Endothelial cell of umbilical vein (primary cell): ENCODE results near the gene PRAC2. TPM values are rescaled to one million over a fixed set of nuclear protein-coding genes. Genes with fewer than 3 reads are reported as not detected.

Experiments used
- BruUV-seq: library from RNA; stranded (reverse); fragments of 400-500 nt; replicated peaks from 2 replicates; lab custom pipeline; 2021; lab: Mats Ljungman, UMichigan
- CTCF ChIA-PET: fragments of 300-600, 350-600 bp; sonication (Branson Sonifier 250); formaldehyde crosslinking; loops from one replicate; lab custom pipeline; 2021; ENCODE audit warnings: antibody characterized with exemption, inconsistent platforms; lab: Charles Lee
- POLR2A ChIA-PET: fragments of 300-600, 350-600 bp; sonication (Branson Sonifier 250); formaldehyde crosslinking; loops from one replicate; lab custom pipeline; 2021; ENCODE audit warnings: antibody characterized with exemption, inconsistent platforms; lab: Charles Lee
- DNase-seq: peaks from one replicate; pipeline ENCODE4 v3.0.0-alpha.2; 2011; ENCODE audit warnings: low read depth, low spot score
- FAIRE-seq: peaks from 2 replicates; lab custom pipeline; 2011; peaks lifted over from hg19 to GRCh38; lab: Jason Lieb, UNC
- H2AFZ ChIP-seq: 2 replicates; pipeline ENCODE4 v1.6.0; 2012; ENCODE audit warnings: low read depth, low read length, control low read depth, inconsistent platforms
- H3K27ac ChIP-seq: 2 replicates; pipeline ENCODE4 v1.5.1; 2011; ENCODE audit warnings: low read depth, mild to moderate bottlenecking, control low read depth, low read length, moderate library complexity; ENCODE audit not compliant: insufficient read depth
- H3K27me3 ChIP-seq, 2 experiments: 2 replicates each; pipeline versions ENCODE4 v1.6.0 to v1.6.1; 2011; ENCODE audit warnings: low read length in 2 of 2, mixed read lengths in 1 of 2; ENCODE audit not compliant: control insufficient read depth in 2 of 2, insufficient read depth in 2 of 2
- H3K36me3 ChIP-seq, 2 experiments: 2 replicates in 1 of 2; 3 replicates in 1 of 2; pipeline ENCODE4 v1.5.1; 2011; ENCODE audit warnings: low read length in 2 of 2, mild to moderate bottlenecking in 1 of 2, moderate library complexity in 1 of 2; ENCODE audit not compliant: control insufficient read depth in 2 of 2, insufficient read depth in 2 of 2; ENCODE audit errors: extremely low read depth in 1 of 2
- H3K4me1 ChIP-seq: 3 replicates; pipeline ENCODE4 v1.5.1; 2011; ENCODE audit warnings: mild to moderate bottlenecking, low read length; ENCODE audit not compliant: control insufficient read depth, insufficient read depth; ENCODE audit errors: extremely low read depth
- H3K4me2 ChIP-seq: 2 replicates; pipeline ENCODE4 v1.6.1; 2011; ENCODE audit warnings: low read length, control low read depth, mixed read lengths; ENCODE audit not compliant: insufficient read depth
- H3K4me3 ChIP-seq, 3 experiments: fragments of 200-600 bp in 1 of 3; sonication (generic), shearing (Covaris generic) in 1 of 3; replicated peaks in 1 of 3; 2 replicates each; pipeline ENCODE4 v1.5.1; 2011 to 2016; ENCODE audit warnings: control low read depth in 3 of 3, low read length in 3 of 3, mild to moderate bottlenecking in 2 of 3, inconsistent platforms in 1 of 3, low read depth in 1 of 3, moderate library complexity in 1 of 3; ENCODE audit not compliant: insufficient read depth in 1 of 3
- H3K79me2 ChIP-seq: 2 replicates; pipeline ENCODE4 v1.6.0; 2012; ENCODE audit warnings: low read length, inconsistent platforms; ENCODE audit not compliant: control insufficient read depth, insufficient read depth
- H3K9ac ChIP-seq: replicated peaks from 2 replicates; pipeline ENCODE3; 2011; ENCODE audit warnings: low read length, control low read depth; ENCODE audit not compliant: insufficient read depth; ENCODE audit errors: extremely low read depth
- H3K9me1 ChIP-seq: replicated peaks from 3 replicates; pipeline ENCODE4 v1.6.0; 2011; ENCODE audit warnings: mild to moderate bottlenecking, low read length; ENCODE audit not compliant: control insufficient read depth, insufficient read depth; ENCODE audit errors: extremely low read depth
- H3K9me3 ChIP-seq: replicated peaks from 2 replicates; pipeline ENCODE4 v1.5.1; 2012; ENCODE audit warnings: low read length, inconsistent platforms; ENCODE audit not compliant: control insufficient read depth, insufficient read depth
- H4K20me1 ChIP-seq: replicated peaks from 2 replicates; pipeline ENCODE3; 2011; ENCODE audit warnings: mild to moderate bottlenecking, low read length; ENCODE audit not compliant: control insufficient read depth, insufficient read depth; ENCODE audit errors: extremely low read depth
- EZH2 ChIP-seq: IDR thresholded peaks from 2 replicates; pipeline ENCODE4 v1.6.1; 2012; ENCODE audit warnings: borderline replicate concordance, low read depth, mild to moderate bottlenecking, moderate library complexity, low read length, inconsistent platforms; ENCODE audit not compliant: severe bottlenecking
- FOS ChIP-seq: IDR thresholded peaks from 2 replicates; pipeline ENCODE4 v1.6.1; 2011; ENCODE audit warnings: mild to moderate bottlenecking, low read length, moderate library complexity, borderline replicate concordance; ENCODE audit not compliant: insufficient read depth
- GATA2 ChIP-seq: IDR thresholded peaks from 2 replicates; pipeline ENCODE4 v1.7.0; 2011; ENCODE audit warnings: low read depth, mild to moderate bottlenecking, moderate library complexity, mixed read lengths, low read length; ENCODE audit not compliant: insufficient read length, insufficient read depth
- JUN ChIP-seq: IDR thresholded peaks from 2 replicates; pipeline ENCODE4 v1.6.1; 2011; ENCODE audit warnings: borderline replicate concordance, low read depth; ENCODE audit not compliant: insufficient read length, insufficient read depth
- MYC ChIP-seq: IDR thresholded peaks from one replicate; pipeline ENCODE4 v1.6.1; 2011; ENCODE audit warnings: mild to moderate bottlenecking, low read depth, low read length
- POLR2A ChIP-seq: IDR thresholded peaks from 2 replicates; pipeline ENCODE4 v1.6.1; 2012; ENCODE audit warnings: low read depth, mild to moderate bottlenecking, control low read depth, low read length
- POLR2AphosphoS5 ChIP-seq: IDR thresholded peaks from 2 replicates; pipeline ENCODE4 v1.6.1; 2012; ENCODE audit warnings: low read depth, mild to moderate bottlenecking, control low read depth, low read length, moderate library complexity; ENCODE audit not compliant: insufficient read depth
- dilution Hi-C: fragments of 300-500 bp; cut with MboI; formaldehyde crosslinking; loops from one replicate; pipeline ENCODE4 v1.15.0; 2019; ENCODE audit warnings: low sequenced_read_pairs; ENCODE audit not compliant: extremely low pct_ligation_motif_present
- intact Hi-C: fragments of 100-400 bp; cut with micrococcal nuclease; formaldehyde crosslinking; loops from one replicate; pipeline ENCODE4 v1.10.0; 2022
- polyA plus RNA-seq, 4 experiments: library from polyadenylated mRNA; depleted of rRNA in 3 of 4; stranded (reverse) in 3 of 4; unstranded in 1 of 4; fragments of >200 nt; gene quantifications; 2 replicates each; pipeline versions ENCODE4 v1.2.1 to v1.2.3, GENCODE V29; 2011 to 2012; ENCODE audit warnings: missing spikeins in 1 of 4
- total RNA-seq: library from RNA; stranded (reverse); gene quantifications from 2 replicates; pipeline ENCODE4 v1.2.3, GENCODE V29; 2021
- TF ChIP-seq, protein P1 (sequence below): IDR thresholded peaks from 2 replicates; pipeline ENCODE4 v1.6.1; 2011; ENCODE audit not compliant: insufficient read depth, insufficient read length
- TF ChIP-seq, protein P2 (sequence below), 2 donors: IDR thresholded peaks; 1 replicate in 1 of 2; 2 replicates in 1 of 2; pipeline ENCODE4 v1.5.1; 2011; ENCODE audit warnings: low read length in 2 of 2, mild to moderate bottlenecking in 2 of 2, moderate library complexity in 2 of 2, control low read depth in 1 of 2, inconsistent platforms in 1 of 2, low read depth in 1 of 2; ENCODE audit not compliant: insufficient read depth in 1 of 2; ENCODE audit errors: extremely low read depth in 1 of 2

The PRAC2 gene
- total and polyA plus RNA-seq, 2 donors (not counting 3 experiments of a cell fraction or from before 2014, with no cell fraction given), result not detected

DNA sequence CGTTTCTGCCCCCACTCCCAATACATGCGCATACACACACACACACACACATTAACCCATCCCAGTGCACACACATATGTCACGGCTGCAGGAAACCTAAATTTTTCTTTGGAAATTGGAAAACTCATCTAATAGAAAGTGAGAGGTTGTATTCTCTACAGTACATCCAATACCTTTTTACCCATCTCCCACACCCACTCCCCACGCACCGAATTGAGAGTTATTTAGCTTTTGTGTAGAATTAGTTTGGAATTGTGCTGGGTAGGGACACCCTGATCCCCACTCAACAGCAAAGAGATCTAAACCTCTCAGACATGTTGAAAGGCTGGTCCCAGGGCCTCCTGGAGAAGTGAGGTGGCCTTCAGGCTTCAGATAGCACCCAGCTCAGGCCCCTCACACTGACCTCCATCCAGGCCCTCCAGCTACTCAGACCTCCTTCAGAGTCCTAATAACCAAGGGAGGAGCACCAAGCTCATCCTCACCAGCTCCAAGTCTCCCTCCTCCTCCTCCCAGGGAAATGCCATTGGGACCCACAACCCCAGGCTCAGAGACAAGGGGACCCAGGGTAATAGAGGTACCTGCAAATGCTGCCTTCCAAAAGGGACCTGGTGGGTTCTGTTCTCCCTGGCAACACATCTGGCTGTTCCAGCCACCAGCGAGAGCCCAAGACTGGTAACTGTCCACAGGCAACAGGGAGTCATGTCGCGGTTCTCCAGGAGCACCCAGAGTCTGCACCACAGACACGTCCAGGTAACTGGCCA lies 4.6 kb downstream of the PRAC2 start:
- intact Hi-C loops (no loop called here), dilution Hi-C loops (no loop called here)
- H3K4me1 ChIP-seq, result peaks cover 5% of the 10 kb centered on the region
- H3K36me3 ChIP-seq, result no peaks in the 10 kb centered on the region
- BruUV-seq, result no TSS peak
- H3K9ac ChIP-seq, result no peak overlapping the region
- POLR2A ChIA-PET, result no interaction called here
- no peak overlapping the region for H3K4me2 ChIP-seq
- peaks cover 89 to 96% of the 10 kb centered on the region in 2 experiments for H3K27me3 ChIP-seq
- DNase-seq (no peak), FAIRE-seq (no peak)
- H3K27ac ChIP-seq, result no peak overlapping the region
- H3K9me3 ChIP-seq, result no peaks in the 10 kb centered on the region
- H3K9me1 ChIP-seq, result no peaks in the 10 kb centered on the region
- CTCF ChIA-PET, result interaction anchor here (0.5 to 7.5 kb wide), 8 partner anchors 8 to 156 kb away, joined by 3 to 312 read pairs (median 6); no protein-coding TSS in a partner anchor
- H3K4me3 ChIP-seq, result no peak overlapping the region
- H2AFZ ChIP-seq, result no peak overlapping the region
- no peak for TF ChIP-seq GATA2
- no peak for TF ChIP-seq MYC
- TF ChIP-seq, protein P1, sequence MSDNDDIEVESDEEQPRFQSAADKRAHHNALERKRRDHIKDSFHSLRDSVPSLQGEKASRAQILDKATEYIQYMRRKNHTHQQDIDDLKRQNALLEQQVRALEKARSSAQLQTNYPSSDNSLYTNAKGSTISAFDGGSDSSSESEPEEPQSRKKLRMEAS, result no peak
- TF ChIP-seq FOS, result no peak
- TF ChIP-seq POLR2A, result no peak
- no peak for TF ChIP-seq EZH2
- no peak for TF ChIP-seq POLR2AphosphoS5
- no peak for TF ChIP-seq JUN
- TF ChIP-seq, protein P2, sequence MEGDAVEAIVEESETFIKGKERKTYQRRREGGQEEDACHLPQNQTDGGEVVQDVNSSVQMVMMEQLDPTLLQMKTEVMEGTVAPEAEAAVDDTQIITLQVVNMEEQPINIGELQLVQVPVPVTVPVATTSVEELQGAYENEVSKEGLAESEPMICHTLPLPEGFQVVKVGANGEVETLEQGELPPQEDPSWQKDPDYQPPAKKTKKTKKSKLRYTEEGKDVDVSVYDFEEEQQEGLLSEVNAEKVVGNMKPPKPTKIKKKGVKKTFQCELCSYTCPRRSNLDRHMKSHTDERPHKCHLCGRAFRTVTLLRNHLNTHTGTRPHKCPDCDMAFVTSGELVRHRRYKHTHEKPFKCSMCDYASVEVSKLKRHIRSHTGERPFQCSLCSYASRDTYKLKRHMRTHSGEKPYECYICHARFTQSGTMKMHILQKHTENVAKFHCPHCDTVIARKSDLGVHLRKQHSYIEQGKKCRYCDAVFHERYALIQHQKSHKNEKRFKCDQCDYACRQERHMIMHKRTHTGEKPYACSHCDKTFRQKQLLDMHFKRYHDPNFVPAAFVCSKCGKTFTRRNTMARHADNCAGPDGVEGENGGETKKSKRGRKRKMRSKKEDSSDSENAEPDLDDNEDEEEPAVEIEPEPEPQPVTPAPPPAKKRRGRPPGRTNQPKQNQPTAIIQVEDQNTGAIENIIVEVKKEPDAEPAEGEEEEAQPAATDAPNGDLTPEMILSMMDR (IDR thresholded peaks at IDR 0.05; ENCODE audit: extremely low read depth in 1 of 2, insufficient read depth in 1 of 2, low read depth in 1 of 2, low read length in 2 of 2), result no peak
- H4K20me1 ChIP-seq, result no peaks in the 10 kb centered on the region
- no peaks in the 10 kb centered on the region for H3K79me2 ChIP-seq
